Measurements from ENCODE around the gene CPNE7. TPM values are rescaled to one million over a fixed set of nuclear protein-coding genes. Genes with fewer than 3 reads are reported as not detected.

The CPNE7 gene
- total RNA-seq, 1 experiment from 2014 or later: 40.4 TPM

DNA sequence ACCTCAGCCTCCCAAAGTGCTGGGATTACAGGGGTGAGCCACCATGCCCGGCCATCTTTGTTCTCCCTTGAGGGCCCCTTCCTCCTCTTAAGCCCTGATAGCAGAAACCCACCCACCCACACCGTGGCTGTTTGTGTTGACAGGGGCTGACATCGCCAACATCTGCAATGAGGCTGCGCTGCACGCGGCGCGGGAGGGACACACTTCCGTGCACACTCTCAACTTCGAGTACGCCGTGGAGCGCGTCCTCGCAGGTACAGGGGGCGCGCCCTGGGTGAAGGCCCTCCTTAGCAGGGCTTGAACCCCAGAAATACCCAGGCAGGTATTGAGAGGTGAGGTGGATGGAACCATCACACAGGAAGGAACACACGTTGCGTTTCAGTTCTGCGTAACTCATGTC, 27.7 kb upstream of the CPNE7 start:
- H3K27ac Mint-ChIP-seq (ENCODE audit: unreplicated experiment): no peak overlapping the region
- peaks cover 90% of the 10 kb centered on the region for H3K36me3 Mint-ChIP-seq (ENCODE audit: insufficient read depth, unreplicated experiment)
- ChIA-PET CTCF (no interaction called here), POLR2A (no interaction called here)
- H3K4me1 Mint-ChIP-seq (ENCODE audit: low read depth, unreplicated experiment): no peaks in the 10 kb centered on the region
- no TSS peak for BruUV-seq (replicated peaks)
- TF ChIP-seq, protein P1, sequence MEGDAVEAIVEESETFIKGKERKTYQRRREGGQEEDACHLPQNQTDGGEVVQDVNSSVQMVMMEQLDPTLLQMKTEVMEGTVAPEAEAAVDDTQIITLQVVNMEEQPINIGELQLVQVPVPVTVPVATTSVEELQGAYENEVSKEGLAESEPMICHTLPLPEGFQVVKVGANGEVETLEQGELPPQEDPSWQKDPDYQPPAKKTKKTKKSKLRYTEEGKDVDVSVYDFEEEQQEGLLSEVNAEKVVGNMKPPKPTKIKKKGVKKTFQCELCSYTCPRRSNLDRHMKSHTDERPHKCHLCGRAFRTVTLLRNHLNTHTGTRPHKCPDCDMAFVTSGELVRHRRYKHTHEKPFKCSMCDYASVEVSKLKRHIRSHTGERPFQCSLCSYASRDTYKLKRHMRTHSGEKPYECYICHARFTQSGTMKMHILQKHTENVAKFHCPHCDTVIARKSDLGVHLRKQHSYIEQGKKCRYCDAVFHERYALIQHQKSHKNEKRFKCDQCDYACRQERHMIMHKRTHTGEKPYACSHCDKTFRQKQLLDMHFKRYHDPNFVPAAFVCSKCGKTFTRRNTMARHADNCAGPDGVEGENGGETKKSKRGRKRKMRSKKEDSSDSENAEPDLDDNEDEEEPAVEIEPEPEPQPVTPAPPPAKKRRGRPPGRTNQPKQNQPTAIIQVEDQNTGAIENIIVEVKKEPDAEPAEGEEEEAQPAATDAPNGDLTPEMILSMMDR (IDR thresholded peaks at IDR 0.05; ENCODE audit: insufficient read depth in 1 of 2, low read depth in 1 of 2, low read length in 1 of 2, severe bottlenecking in 1 of 2, unreplicated experiment in 1 of 2): no peak
- DNase-seq: no peak
- Histone ChIP-seq H3K36me3 (ENCODE audit: control insufficient read depth, insufficient read depth, low read length) (peaks cover 8% of the 10 kb centered on the region; the same call in 1 of the 2 replicates), H3K4me3 (ENCODE audit: low read depth, low read length) (no peak overlapping the region), H3K4me1 (no peaks in the 10 kb centered on the region), H3K9me3 (no peaks in the 10 kb centered on the region), H3K27me3 (replicated peaks; ENCODE audit: control insufficient read depth, insufficient read depth, low read length) (no peaks in the 10 kb centered on the region)
- H3K9me3 Mint-ChIP-seq (ENCODE audit: unreplicated experiment): no peaks in the 10 kb centered on the region
- H3K27me3 Mint-ChIP-seq (ENCODE audit: insufficient read depth, unreplicated experiment): no peaks in the 10 kb centered on the region
- no peak overlapping the region for H3K4me3 Mint-ChIP-seq (ENCODE audit: unreplicated experiment)
- intact Hi-C loops (cut with micrococcal nuclease; ENCODE audit: unreplicated experiment): no loop called here

GRCh38 chr16:89548344-89549006, 27.1 kb upstream of the CPNE7 start:
- Histone ChIP-seq H3K4me3 (ENCODE audit: low read depth, low read length) (no peak overlapping the region), H3K36me3 (ENCODE audit: control insufficient read depth, insufficient read depth, low read length) (peaks cover 8% of the 10 kb centered on the region; the same call in 1 of the 2 replicates), H3K4me1 (no peaks in the 10 kb centered on the region), H3K9me3 (no peaks in the 10 kb centered on the region), H3K27me3 (replicated peaks; ENCODE audit: control insufficient read depth, insufficient read depth, low read length) (no peaks in the 10 kb centered on the region)
- Mint-ChIP-seq H3K4me1 (ENCODE audit: low read depth, unreplicated experiment) (no peaks in the 10 kb centered on the region), H3K27ac (ENCODE audit: unreplicated experiment) (no peak overlapping the region), H3K9me3 (ENCODE audit: unreplicated experiment) (no peaks in the 10 kb centered on the region), H3K4me3 (ENCODE audit: unreplicated experiment) (no peak overlapping the region), H3K27me3 (ENCODE audit: insufficient read depth, unreplicated experiment) (no peaks in the 10 kb centered on the region), H3K36me3 (ENCODE audit: insufficient read depth, unreplicated experiment) (peaks cover 89% of the 10 kb centered on the region)
- ChIA-PET CTCF (no interaction called here), POLR2A (no interaction called here)
- BruUV-seq (replicated peaks): no TSS peak
- no peak for DNase-seq
- intact Hi-C loops (cut with micrococcal nuclease; ENCODE audit: unreplicated experiment): no loop called here
- TF ChIP-seq, protein P1 (IDR thresholded peaks at IDR 0.05; ENCODE audit: insufficient read depth in 1 of 2, low read depth in 1 of 2, low read length in 1 of 2, severe bottlenecking in 1 of 2, unreplicated experiment in 1 of 2): no peak

GRCh38 chr16:89549007-89549700, 26.4 kb upstream of the CPNE7 start:
- H3K9me3 ChIP-seq: no peaks in the 10 kb centered on the region
- ChIA-PET POLR2A (no interaction called here), CTCF (no interaction called here)
- no peaks in the 10 kb centered on the region for H3K27me3 ChIP-seq (replicated peaks; ENCODE audit: control insufficient read depth, insufficient read depth, low read length)
- peaks cover 8% of the 10 kb centered on the region; the same call in 1 of the 2 replicates for H3K36me3 ChIP-seq (ENCODE audit: control insufficient read depth, insufficient read depth, low read length)
- H3K27ac Mint-ChIP-seq (ENCODE audit: unreplicated experiment): no peak overlapping the region
- peaks cover 93% of the 10 kb centered on the region for H3K36me3 Mint-ChIP-seq (ENCODE audit: insufficient read depth, unreplicated experiment)
- no peaks in the 10 kb centered on the region for H3K9me3 Mint-ChIP-seq (ENCODE audit: unreplicated experiment)
- no TSS peak for BruUV-seq (replicated peaks)
- H3K4me3 ChIP-seq (ENCODE audit: low read depth, low read length): no peak overlapping the region
- no peaks in the 10 kb centered on the region for H3K4me1 ChIP-seq
- no peaks in the 10 kb centered on the region for H3K27me3 Mint-ChIP-seq (ENCODE audit: insufficient read depth, unreplicated experiment)
- TF ChIP-seq, protein P1 (IDR thresholded peaks at IDR 0.05; ENCODE audit: insufficient read depth in 1 of 2, low read depth in 1 of 2, low read length in 1 of 2, severe bottlenecking in 1 of 2, unreplicated experiment in 1 of 2): no peak
- DNase-seq: no peak
- intact Hi-C loops (cut with micrococcal nuclease; ENCODE audit: unreplicated experiment): no loop called here
- no peaks in the 10 kb centered on the region for H3K4me1 Mint-ChIP-seq (ENCODE audit: low read depth, unreplicated experiment)
- H3K4me3 Mint-ChIP-seq (ENCODE audit: unreplicated experiment): no peak overlapping the region

Data from Caco-2 (cell line).